Measurements from ENCODE around the gene RAPGEF6.

The RAPGEF6 gene

GRCh38 chr5:131377785-131378325, 257.2 kb downstream of the RAPGEF6 start:
- TF ChIP-seq CTCF (IDR thresholded peaks at IDR 0.05; ENCODE audit: insufficient read depth, low read depth, low read length, missing control alignments) = no peak
- no peak for DNase-seq (ENCODE audit: low read depth)

GRCh38 chr5:131377346-131377745, 257.7 kb downstream of the RAPGEF6 start:
- no peak for DNase-seq (ENCODE audit: low read depth)
- no peak overlapping the region for H3K4me3 ChIP-seq (ENCODE audit: low read depth, low read length)
- TF ChIP-seq CTCF (IDR thresholded peaks at IDR 0.05; ENCODE audit: insufficient read depth, low read depth, low read length, missing control alignments) = no peak

More at GRCh38 chr5:131377785-131378325, 257.2 kb downstream of the RAPGEF6 start:
- no peak overlapping the region for H3K4me3 ChIP-seq (ENCODE audit: low read depth, low read length)

- TF ChIP-seq CTCF (IDR thresholded peaks at IDR 0.05; ENCODE audit: insufficient read depth, low read depth, low read length, missing control alignments) = no peak
- H3K4me3 ChIP-seq (ENCODE audit: low read depth, low read length) = peak overlapping the region; percentile 20; the same call in 1 of the 2 replicates
- DNase-seq (ENCODE audit: low read depth) = peak; percentile 58
Observed at GRCh38 chr5:131375351-131375750, 259.7 kb downstream of the RAPGEF6 start.
